ENCODE measurements around the gene SCCPDH. TPM values are rescaled to one million over a fixed set of nuclear protein-coding genes. Genes with fewer than 3 reads are reported as not detected.
"Not testable (repeated sequence)": the region's sequence is repeated elsewhere in the genome, so short reads cannot be mapped to it uniquely, and the experiment has no call there.

SCCPDH gene, protein sequence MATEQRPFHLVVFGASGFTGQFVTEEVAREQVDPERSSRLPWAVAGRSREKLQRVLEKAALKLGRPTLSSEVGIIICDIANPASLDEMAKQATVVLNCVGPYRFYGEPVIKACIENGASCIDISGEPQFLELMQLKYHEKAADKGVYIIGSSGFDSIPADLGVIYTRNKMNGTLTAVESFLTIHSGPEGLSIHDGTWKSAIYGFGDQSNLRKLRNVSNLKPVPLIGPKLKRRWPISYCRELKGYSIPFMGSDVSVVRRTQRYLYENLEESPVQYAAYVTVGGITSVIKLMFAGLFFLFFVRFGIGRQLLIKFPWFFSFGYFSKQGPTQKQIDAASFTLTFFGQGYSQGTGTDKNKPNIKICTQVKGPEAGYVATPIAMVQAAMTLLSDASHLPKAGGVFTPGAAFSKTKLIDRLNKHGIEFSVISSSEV
- total RNA-seq: 79.0 TPM

DNA sequence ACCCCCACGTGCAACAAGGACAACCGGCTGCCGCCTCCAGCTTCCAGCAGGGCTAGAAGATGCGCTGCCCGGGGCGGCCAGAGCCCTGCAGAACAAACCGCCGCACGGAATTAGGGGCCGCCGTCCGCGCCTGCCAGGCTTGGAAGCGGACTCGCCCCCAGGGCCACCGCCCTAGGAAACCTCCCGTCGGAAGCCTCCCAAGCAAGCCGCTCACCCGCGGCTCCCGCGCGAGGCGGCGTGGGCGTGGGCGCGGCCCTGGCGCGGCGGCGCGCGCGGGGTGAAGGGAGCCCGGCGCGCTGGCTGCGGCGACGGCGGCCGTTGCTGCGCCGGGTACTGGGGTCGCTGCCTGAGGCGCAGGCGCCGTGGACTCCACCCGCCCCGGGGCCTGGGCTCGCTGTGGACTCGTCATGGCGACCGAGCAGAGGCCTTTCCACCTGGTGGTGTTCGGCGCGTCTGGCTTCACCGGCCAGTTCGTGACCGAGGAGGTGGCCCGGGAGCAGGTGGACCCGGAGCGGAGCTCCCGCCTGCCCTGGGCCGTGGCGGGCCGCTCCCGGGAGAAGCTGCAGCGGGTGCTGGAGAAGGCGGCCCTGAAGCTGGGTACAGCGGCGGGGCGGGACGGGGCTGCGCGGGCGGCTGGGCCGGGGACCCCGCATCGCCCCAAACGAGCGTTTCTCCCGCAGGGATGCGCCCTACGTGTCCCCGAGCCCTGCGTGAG is at the start of gene SCCPDH:
Gene SCCPDH (plus strand): TSS at position 394 of the 715 bp plus-strand sequence. CDS start 14 bp downstream, at position 408.
- intact Hi-C loops (cut with DNase I): no loop called here
- ATAC-seq (peak; percentile 80), DNase-seq (ENCODE audit: low spot score) (peak; percentile 89)

DNA sequence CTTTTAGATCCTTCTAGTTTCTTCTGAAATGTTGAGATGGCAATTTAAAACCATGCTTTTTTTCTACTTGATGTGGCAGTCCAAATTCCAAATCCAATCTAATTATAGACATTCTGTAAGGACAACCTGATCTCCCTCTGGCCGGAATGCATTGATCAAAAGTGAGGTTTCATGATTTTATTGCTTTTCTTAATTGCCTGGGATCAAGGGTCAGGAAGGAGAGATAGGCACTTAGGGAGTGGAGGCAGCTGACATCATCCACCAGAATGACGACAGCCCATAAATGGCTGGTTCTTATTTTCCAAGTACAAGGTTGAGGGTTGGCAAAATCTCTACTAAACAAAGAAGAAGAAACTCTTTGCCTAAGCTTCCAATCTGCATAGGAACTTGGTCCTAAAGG is 46.4 kb upstream of the SCCPDH start:
- intact Hi-C loops (cut with DNase I): no loop called here
- ATAC-seq (no peak), DNase-seq (ENCODE audit: low spot score) (no peak)

GRCh38 chr1:246678816-246679793 is 45.1 kb upstream of the SCCPDH start:
- DNase-seq (ENCODE audit: low spot score) (no peak), ATAC-seq (peak; percentile 72)
- intact Hi-C loops (cut with DNase I): no loop called here

DNA sequence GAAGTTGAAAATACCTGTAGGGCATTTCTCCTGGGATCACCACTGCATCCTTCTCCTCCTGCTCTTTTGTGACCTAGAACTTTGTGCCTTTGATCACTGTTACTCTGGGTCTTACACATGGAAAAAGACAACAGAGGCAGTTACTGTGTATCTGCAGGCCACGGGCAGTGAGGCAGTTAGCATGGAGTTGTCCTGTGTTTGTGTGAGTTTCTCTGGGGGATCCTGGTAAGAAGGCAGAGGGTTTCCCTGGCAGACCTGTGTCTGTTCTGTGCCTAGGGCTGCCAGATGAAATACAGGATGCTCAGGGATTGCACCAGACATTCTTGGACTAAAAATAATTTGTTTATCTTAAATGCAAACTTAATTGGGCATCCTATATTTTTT is 44.4 kb upstream of the SCCPDH start:
- DNase-seq (ENCODE audit: low spot score): no peak
- intact Hi-C loops (cut with DNase I): no loop called here
- ATAC-seq: no peak

- ATAC-seq: no peak
- intact Hi-C loops (cut with DNase I): no loop called here
- DNase-seq (ENCODE audit: low spot score): no peak
Observed at GRCh38 chr1:246680190-246680589, 44.0 kb upstream of the SCCPDH start.

GRCh38 chr1:246680696-246681130 is 43.5 kb upstream of the SCCPDH start:
- ATAC-seq (no peak), DNase-seq (ENCODE audit: low spot score) (no peak)
- intact Hi-C loops (cut with DNase I): no loop called here

DNA sequence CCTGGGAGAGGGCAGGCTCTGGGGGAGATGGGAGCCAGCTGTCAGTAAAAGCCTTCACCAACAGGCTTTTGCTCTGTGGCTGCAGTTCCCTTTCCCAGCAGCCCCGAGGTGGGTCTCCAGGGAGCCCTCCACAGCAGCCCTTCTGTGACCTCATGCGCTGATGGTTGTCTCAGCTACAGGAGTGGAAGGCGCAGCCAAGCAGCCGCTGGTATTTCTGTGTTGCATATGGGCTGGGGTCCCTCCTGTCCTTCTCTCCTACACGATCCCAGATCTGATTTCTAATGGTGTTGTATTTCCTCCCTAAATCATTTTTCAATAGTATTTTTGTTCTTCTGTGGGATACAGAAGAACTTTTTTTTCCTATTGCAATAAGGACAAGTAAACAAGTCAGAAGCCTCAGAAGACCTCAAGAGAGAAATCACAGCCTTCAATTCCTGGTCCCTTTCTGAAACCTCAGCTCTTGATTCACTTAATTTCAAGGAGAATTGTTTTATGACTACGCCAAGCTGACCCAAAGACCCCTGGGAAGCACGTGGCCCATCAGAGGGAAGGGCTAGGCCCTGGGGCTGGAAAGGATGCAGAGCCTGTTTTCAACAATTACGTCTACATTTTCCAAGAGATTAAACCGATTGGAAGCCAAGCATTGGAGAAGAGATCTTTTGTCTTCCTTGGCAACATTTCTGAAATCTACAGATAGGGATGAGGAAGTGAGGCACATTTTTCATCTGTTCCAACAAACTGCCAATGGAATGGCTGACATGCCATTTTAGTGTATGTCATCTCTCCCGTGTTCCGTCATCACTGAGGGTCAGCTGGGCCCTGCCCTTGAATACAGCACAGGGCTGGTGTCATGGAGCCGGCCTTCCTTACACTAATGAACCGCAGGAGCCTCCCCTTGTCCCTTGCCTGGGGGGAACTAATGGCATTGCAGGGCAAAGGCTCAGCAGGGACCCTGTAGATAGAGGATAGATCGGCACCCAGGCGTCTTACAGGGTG is 42.0 kb upstream of the SCCPDH start:
- intact Hi-C loops (cut with DNase I): no loop called here
- peak; percentile 83 for ATAC-seq

GRCh38 chr1:246683521-246683920 is 40.7 kb upstream of the SCCPDH start:
- ATAC-seq (no peak), DNase-seq (ENCODE audit: low spot score) (no peak)
- intact Hi-C loops (cut with DNase I): no loop called here

More for the DNA sequence above, 42.0 kb upstream of the SCCPDH start:
- DNase-seq (ENCODE audit: low spot score): no peak

GRCh38 chr1:246687002-246687401 is 37.2 kb upstream of the SCCPDH start:
- ATAC-seq: no peak
- no peak for DNase-seq (ENCODE audit: low spot score)
- intact Hi-C loops (cut with DNase I): no loop called here

- intact Hi-C loops (cut with DNase I): loop anchor here (10.0 kb wide), 1 partner anchor 185 kb away; the partner anchor contains the start of gene SMYD3
- ATAC-seq (peak; percentile 92), DNase-seq (ENCODE audit: low spot score) (peak; percentile 72)
Observed at GRCh38 chr1:246689409-246690008, 34.7 kb upstream of the SCCPDH start.

DNA sequence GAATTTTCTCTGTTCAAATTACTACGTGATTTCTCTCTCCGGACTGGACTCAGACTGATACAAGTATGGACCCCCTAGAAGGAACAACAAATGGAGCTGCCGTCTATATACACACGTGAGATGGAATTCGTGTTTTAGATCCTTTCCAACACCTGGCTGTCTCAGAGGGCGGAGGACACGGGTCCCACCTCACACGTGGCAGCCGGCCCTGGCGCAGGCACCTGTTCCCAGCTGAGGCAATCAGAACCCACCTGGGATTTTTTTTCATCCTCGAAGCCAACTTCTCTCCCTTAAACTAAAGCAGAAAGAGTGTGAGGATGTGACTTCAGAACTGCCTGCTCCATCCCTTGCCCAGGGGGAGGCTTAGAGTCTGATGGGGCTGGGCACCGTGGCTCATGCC is 34.1 kb upstream of the SCCPDH start:
- DNase-seq (ENCODE audit: low spot score) (no peak), ATAC-seq (no peak)
- intact Hi-C loops (cut with DNase I): loop anchor here (10.0 kb wide), 1 partner anchor 185 kb away; the partner anchor contains the start of gene SMYD3

- intact Hi-C loops (cut with DNase I): loop anchor here (10.0 kb wide), 1 partner anchor 187 kb away; the partner anchor contains the start of gene SMYD3
- peak; percentile 59 for ATAC-seq
- DNase-seq (ENCODE audit: low spot score): no peak
Observed at GRCh38 chr1:246691622-246692495, 32.4 kb upstream of the SCCPDH start.

GRCh38 chr1:246694213-246694895 is 29.9 kb upstream of the SCCPDH start:
- DNase-seq (ENCODE audit: low spot score); ATAC-seq: not testable (repeated sequence)
- intact Hi-C loops (cut with DNase I): loop anchor here (10.0 kb wide), 1 partner anchor 190 kb away; the partner anchor contains the start of gene SMYD3

- intact Hi-C loops (cut with DNase I): loop anchor here (10.0 kb wide), 1 partner anchor 190 kb away; the partner anchor contains the start of gene SMYD3
- DNase-seq (ENCODE audit: low spot score) (no peak), ATAC-seq (no peak)
Observed at GRCh38 chr1:246695136-246695535, 29.1 kb upstream of the SCCPDH start.

DNA sequence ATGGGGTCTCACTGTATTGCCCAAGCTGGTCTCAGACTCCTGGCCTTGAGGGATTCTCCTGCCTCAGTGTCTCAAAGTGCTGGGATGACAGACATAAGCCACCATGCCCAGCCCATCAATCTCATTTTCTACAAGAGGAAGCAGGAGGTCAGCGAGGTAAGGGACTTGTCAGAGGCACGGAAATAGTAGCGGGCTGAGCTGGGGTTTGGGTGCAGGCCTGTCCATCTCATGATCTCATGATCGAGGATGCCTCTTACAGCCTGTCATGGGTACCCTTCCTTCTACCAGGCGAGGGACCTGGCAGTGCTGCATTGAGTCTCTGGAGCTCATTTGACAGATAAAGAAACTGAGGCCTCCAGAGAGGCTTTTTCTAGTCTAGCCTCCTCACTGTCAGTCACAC is 28.5 kb upstream of the SCCPDH start:
- DNase-seq (ENCODE audit: low spot score) (no peak), ATAC-seq (no peak)
- intact Hi-C loops (cut with DNase I): loop anchor here (10.0 kb wide), 1 partner anchor 191 kb away; the partner anchor contains the start of gene SMYD3
